GM12878 (cell line): Measurements from ENCODE around the gene EXOC3L1. TPM values are rescaled to one million over a fixed set of nuclear protein-coding genes. Genes with fewer than 3 reads are reported as not detected.

Source experiments
- ATAC-seq: fragments of 200-7000 bp; cut with Tn5 transposase; 3 replicates; pipeline ENCODE4 v1.9.1; 2020; ENCODE audit warnings: mild to moderate bottlenecking, moderate library complexity
- BruUV-seq: library from RNA; stranded (reverse); fragments of 400-500 nt; replicated peaks from 2 replicates; lab custom pipeline; 2021; lab: Mats Ljungman, UMichigan
- CTCF ChIA-PET: fragments of 300-600 bp; sonication (Branson Sonifier 250); formaldehyde crosslinking; extraction: SDS; loops from one replicate; lab custom pipeline; 2021; ENCODE audit warnings: inconsistent platforms; lab: Yijun Ruan, JAX
- POLR2A ChIA-PET: fragments of 350-600 bp; formaldehyde crosslinking; extraction: SDS; loops from one replicate; lab custom pipeline; 2021; ENCODE audit warnings: inconsistent platforms; lab: Charles Lee
- RAD21 ChIA-PET: fragments of 300-600 bp; sonication (Branson Sonifier 250); formaldehyde crosslinking; loops from one replicate; lab custom pipeline; 2023; ENCODE audit warnings: antibody characterized with exemption; ENCODE audit not compliant: unreplicated experiment; lab: Charles Lee
- SMC1A ChIA-PET: fragments of 300-600 bp; sonication (Branson Sonifier 250); formaldehyde crosslinking; loops from one replicate; lab custom pipeline; 2023; ENCODE audit not compliant: unreplicated experiment, uncharacterized antibody; lab: Charles Lee
- DNase-seq: peaks from one replicate; pipeline ENCODE4 v3.0.0-alpha.2; 2011; ENCODE audit warnings: low read depth, low spot score
- FAIRE-seq: peaks from 3 replicates; lab custom pipeline; 2011; peaks lifted over from hg19 to GRCh38; lab: Jason Lieb, UNC
- H2AFZ ChIP-seq: 2 replicates; pipeline ENCODE4 v1.6.0; 2011; ENCODE audit warnings: low read depth, low read length, control low read depth; ENCODE audit not compliant: control insufficient read depth
- H3K27ac ChIP-seq: 2 replicates; pipeline ENCODE4 v1.5.1; 2011; ENCODE audit warnings: control low read depth; ENCODE audit not compliant: control insufficient read depth, insufficient read depth
- H3K27me3 ChIP-seq, 2 experiments: replicated peaks in 1 of 2; 2 replicates each; pipeline versions ENCODE4 v1.6.0 to v1.6.1; 2011; ENCODE audit warnings: low read length in 1 of 2; ENCODE audit not compliant: control insufficient read depth in 2 of 2, insufficient read depth in 2 of 2
- H3K36me3 ChIP-seq, 2 experiments: 2 replicates each; pipeline ENCODE4 v1.5.1; 2011; ENCODE audit warnings: low read length in 1 of 2; ENCODE audit not compliant: control insufficient read depth in 2 of 2, insufficient read depth in 2 of 2
- H3K4me1 ChIP-seq: 2 replicates; pipeline ENCODE4 v1.6.1; 2011; ENCODE audit warnings: mild to moderate bottlenecking, low read length, moderate library complexity, mixed read lengths; ENCODE audit not compliant: control insufficient read depth, insufficient read depth
- H3K4me2 ChIP-seq: 2 replicates; pipeline ENCODE4 v1.6.0; 2011; ENCODE audit warnings: control low read depth; ENCODE audit not compliant: control insufficient read depth, insufficient read depth
- H3K4me3 ChIP-seq: fragments of 200-600 bp; sonication (generic); 2 replicates; pipeline ENCODE4 v1.5.1; 2016
- H3K79me2 ChIP-seq: 2 replicates; pipeline ENCODE4 v1.6.0; 2011; ENCODE audit warnings: low read length; ENCODE audit not compliant: control insufficient read depth, insufficient read depth
- H3K9ac ChIP-seq: 2 replicates; pipeline ENCODE4 v1.8.0; 2011; ENCODE audit warnings: low read length, control low read depth, mixed read lengths; ENCODE audit not compliant: control insufficient read depth, insufficient read depth
- H3K9me3 ChIP-seq: replicated peaks from 3 replicates; pipeline ENCODE4 v1.5.1; 2011; ENCODE audit warnings: mild to moderate bottlenecking, low read length; ENCODE audit not compliant: control insufficient read depth, insufficient read depth
- H4K20me1 ChIP-seq: 2 replicates; pipeline ENCODE4 v1.6.0; 2011; ENCODE audit not compliant: control insufficient read depth, insufficient read depth
- ATF2 ChIP-seq: IDR thresholded peaks from 2 replicates; pipeline ENCODE4 v1.6.1; 2012; ENCODE audit warnings: low read length, inconsistent platforms
- BCL11A ChIP-seq: IDR thresholded peaks from 2 replicates; pipeline ENCODE4 v1.6.1; 2011; ENCODE audit warnings: low read depth, low read length
- CBX3 ChIP-seq: fragments of 200-600 bp; sonication (generic); IDR thresholded peaks from 2 replicates; pipeline ENCODE4 v1.6.1; 2016; ENCODE audit warnings: low read depth, borderline replicate concordance
- E2F8 ChIP-seq: fragments of 450-650 bp; IDR thresholded peaks from 2 replicates; pipeline ENCODE4 v1.6.1; 2018; ENCODE audit warnings: mild to moderate bottlenecking, low read depth, moderate library complexity; ENCODE audit not compliant: partially characterized antibody
- FOXM1 ChIP-seq: IDR thresholded peaks from 2 replicates; pipeline ENCODE4 v1.6.1; 2012; ENCODE audit warnings: low read depth, mild to moderate bottlenecking, inconsistent platforms, low read length, moderate library complexity
- IRF5 ChIP-seq: fragments of 450-650 bp; IDR thresholded peaks from 2 replicates; pipeline ENCODE4 v1.6.1; 2017; ENCODE audit warnings: borderline replicate concordance
- NR2F1 ChIP-seq: fragments of 450-650 bp; conservative IDR thresholded peaks from 2 replicates; pipeline ENCODE4 v1.6.1; 2017; ENCODE audit warnings: mild to moderate bottlenecking
- PAX8 ChIP-seq: fragments of 450-650 bp; IDR thresholded peaks from 2 replicates; pipeline ENCODE4 v1.6.1; 2017; ENCODE audit warnings: mild to moderate bottlenecking, moderate library complexity
- SMAD1 ChIP-seq: fragments of 450-650 bp; IDR thresholded peaks from 2 replicates; pipeline ENCODE4 v1.6.1; 2018; ENCODE audit warnings: mild to moderate bottlenecking, low read depth; ENCODE audit not compliant: partially characterized antibody
- SREBF1 ChIP-seq: IDR thresholded peaks from 2 replicates; pipeline ENCODE4 v1.6.1; 2012; ENCODE audit warnings: mild to moderate bottlenecking, low read length
- SREBF2 ChIP-seq: IDR thresholded peaks from 2 replicates; pipeline ENCODE4 v1.6.1; 2012; ENCODE audit warnings: mild to moderate bottlenecking, low read length
- WGBS: methylation state at CpG from one replicate; pipeline ENCODE4 v1.1.6; 2016; ENCODE audit warnings: low lambda C conversion rate; ENCODE audit not compliant: insufficient replicate concordance, insufficient coverage; ENCODE audit errors: missing lambda C conversion rate; 5-methylcytosine and 5-hydroxymethylcytosine counted together
- in situ Hi-C: fragments of 300-500 bp; cut with MboI; formaldehyde crosslinking; loops from 9 replicates; pipeline ENCODE4 v1.14.3; 2018; ENCODE audit warnings: mixed read lengths
- intact Hi-C: fragments of 100-400 bp; cut with micrococcal nuclease; formaldehyde crosslinking; loops from one replicate; pipeline ENCODE4 v1.14.2; 2022; ENCODE audit not compliant: unreplicated experiment
- polyA plus RNA-seq, 11 experiments: library from polyadenylated mRNA; depleted of rRNA in 4 of 11; unstranded in 6 of 11; stranded (reverse) in 5 of 11; fragments of >200 nt; fragmentation: Nextera tagmentation in 4 of 11; fragmentation: Illumina TruSeq in 1 of 11; extraction: Ambion mirVana in 4 of 11; extraction: Trizol in 1 of 11; gene quantifications; 1 replicate in 1 of 11; 2 replicates in 10 of 11; pipeline versions ENCODE4 v1.2.1 to v1.2.3, GENCODE V29; 2011 to 2016; ENCODE audit warnings: inconsistent platforms in 2 of 11, missing spikeins in 2 of 11, low read depth in 1 of 11
- total RNA-seq, 4 experiments: library from RNA; depleted of rRNA in 3 of 4; stranded (reverse); fragments of >200 nt in 3 of 4; fragmentation: Illumina TruSeq in 1 of 4; extraction: Trizol in 1 of 4; gene quantifications; 2 replicates each; pipeline versions ENCODE4 v1.2.1 to v1.2.3, GENCODE V29; 2013 to 2021

EXOC3L1 gene
- total and polyA plus RNA-seq, 10 of the 15 experiments (the other 5 are each of a cell fraction or from before 2014, with no cell fraction given), result 0.07 to 0.42 TPM; not detected in 8

GRCh38 chr16:67238278-67238575 is 48.3 kb upstream of the EXOC3L1 start:
- BruUV-seq, result no TSS peak
- TF ChIP-seq NR2F1 (no peak), PAX8 (no peak), CBX3 (no peak), SREBF1 (no peak), BCL11A (no peak)
- Histone ChIP-seq H3K4me3 (no peak overlapping the region), H3K4me2 (no peak overlapping the region), H2AFZ (no peak overlapping the region), H3K27me3 (no peaks in the 10 kb centered on the region), H3K36me3 (peaks cover 20 to 33% of the 10 kb centered on the region in 2 experiments; a peak in 3 of 4 replicates), H3K9me3 (no peaks in the 10 kb centered on the region), H3K79me2 (peaks cover 14% of the 10 kb centered on the region), H3K27ac (no peak overlapping the region), H3K9ac (no peak overlapping the region), H3K4me1 (peaks cover 7% of the 10 kb centered on the region; the same call in 1 of the 2 replicates), H4K20me1 (no peaks in the 10 kb centered on the region)
- ChIA-PET POLR2A (interaction anchor here (1.1 kb wide), 1 partner anchor 12 kb away, joined by 4 read pairs; the partner anchor contains the start of gene TMEM208), SMC1A (interaction anchor here (1.4 kb wide), 1 partner anchor 9 kb away, joined by 6 read pairs; the partner anchor contains the start of gene FHOD1), RAD21 (no interaction called here), CTCF (interaction anchor here (1.5 kb wide), 1 partner anchor 11 kb away, joined by 6 read pairs; the partner anchor contains the start of gene TMEM208)
- WGBS, result 95% methylated on average over 3 of the region's 3 CpGs
- intact Hi-C loops, result no loop called here
- no peak for FAIRE-seq
- DNase-seq, result no peak
- in situ Hi-C loops, result no loop called here
- ATAC-seq, result no peak

GRCh38 chr16:67237396-67238277 is 47.7 kb upstream of the EXOC3L1 start:
- Histone ChIP-seq H3K4me3 (no peak overlapping the region), H4K20me1 (no peaks in the 10 kb centered on the region), H3K9me3 (no peaks in the 10 kb centered on the region), H3K79me2 (peaks cover 11% of the 10 kb centered on the region), H3K27me3 (no peaks in the 10 kb centered on the region), H3K4me2 (no peak overlapping the region), H3K27ac (no peak overlapping the region), H3K36me3 (peaks cover 20 to 33% of the 10 kb centered on the region in 2 experiments; a peak in 3 of 4 replicates), H3K9ac (no peak overlapping the region), H2AFZ (no peak overlapping the region), H3K4me1 (peaks cover 7% of the 10 kb centered on the region; the same call in 1 of the 2 replicates)
- no TSS peak for BruUV-seq
- CTCF ChIA-PET, result no interaction called here
- 98% methylated on average over 16 of the region's 16 CpGs for WGBS
- RAD21 ChIA-PET, result interaction anchor here (0.7 kb wide), 1 partner anchor 8 kb away, joined by 4 read pairs; no protein-coding TSS in a partner anchor
- no peak for ATAC-seq
- intact Hi-C loops (no loop called here), in situ Hi-C loops (no loop called here)
- SMC1A ChIA-PET, result interaction anchor here (1.4 kb wide), 1 partner anchor 9 kb away, joined by 6 read pairs; the partner anchor contains the start of gene FHOD1
- DNase-seq, result no peak
- FAIRE-seq, result no peak
- POLR2A ChIA-PET, result interaction anchor here (1.1 kb wide), 1 partner anchor 11 kb away, joined by 4 read pairs; the partner anchor contains the start of gene TMEM208
- TF ChIP-seq SREBF2, result no peak
- no peak for TF ChIP-seq E2F8
- TF ChIP-seq FOXM1, result no peak
- TF ChIP-seq IRF5, result no peak
- no peak for TF ChIP-seq SMAD1
- no peak for TF ChIP-seq ATF2
